Measurements from ENCODE around the gene NHLRC2. TPM values are rescaled to one million over a fixed set of nuclear protein-coding genes. Genes with fewer than 3 reads are reported as not detected.

NHLRC2 gene
- polyA plus RNA-seq, 12 donors, result 12.1 to 24.0 (median 15.2) TPM; not detected in 1

Other genes starting within 250 kb of the NHLRC2 start
- gene NRAP, start 190.6 kb upstream of the NHLRC2 start, polyA plus RNA-seq (ENCODE audit: insufficient read length in 12 of 12), result 10 to 100 TPM in 5 of 12 donors, 1 to 10 TPM in 6, not detected in 1; 5.2 to 72.1 (median 7.7) TPM
- 10 to 100 TPM in 11 of 12 donors, not detected in 1; 10.9 to 24.6 (median 18.3) TPM for gene CASP7, start 174.7 kb upstream of the NHLRC2 start, polyA plus RNA-seq (ENCODE audit: insufficient read length in 12 of 12)
- under 1 TPM in 7 of 12 donors, not detected in 5; 0.06 to 0.44 (median 0.09) TPM for gene PLEKHS1, start 103.0 kb upstream of the NHLRC2 start, polyA plus RNA-seq (ENCODE audit: insufficient read length in 12 of 12)
- 1 to 10 TPM in 11 of 12 donors, not detected in 1; 5.7 to 7.4 (median 6.8) TPM for gene DCLRE1A, start 579 bp upstream of the NHLRC2 start, polyA plus RNA-seq (ENCODE audit: insufficient read length in 12 of 12)
- under 1 TPM in 7 of 12 donors, not detected in 5; 0.08 to 0.61 (median 0.17) TPM for gene ADRB1, start 189.2 kb downstream of the NHLRC2 start, polyA plus RNA-seq (ENCODE audit: insufficient read length in 12 of 12)